SK-N-SH treated with all-trans-retinoic acid at 6 μM for 48 hours (cell line): ENCODE data around the gene MYCN.
"Not testable (repeated sequence)": the region's sequence is repeated elsewhere in the genome, so short reads cannot be mapped to it uniquely, and the experiment has no call there.

Experiments used
- ATAC-seq: fragments of 200-7000 bp; cut with Tn5 transposase; 3 replicates; pipeline ENCODE4 v1.9.1; 2020; ENCODE audit warnings: mild to moderate bottlenecking, moderate library complexity
- ARNTL ChIP-seq: fragments of 450-650 bp; formaldehyde crosslinking; IDR thresholded peaks from 2 replicates; pipeline ENCODE4 v1.5.0; 2020; ENCODE audit warnings: low read depth, mild to moderate bottlenecking, moderate library complexity, borderline replicate concordance
- BACH2 ChIP-seq: fragments of 250-450 bp; sonication (Bioruptor Pico); IDR thresholded peaks from 2 replicates; pipeline ENCODE4 v1.9.0; 2021; ENCODE audit warnings: mild to moderate bottlenecking, borderline replicate concordance
- CSDC2 ChIP-seq: fragments of 250-450 bp; sonication (Bioruptor Pico); IDR thresholded peaks from 2 replicates; pipeline ENCODE4 v1.5.0; 2020; ENCODE audit warnings: mild to moderate bottlenecking, moderate library complexity
- ESRRG ChIP-seq: fragments of 250-450 bp; sonication (Bioruptor Pico); IDR thresholded peaks from 2 replicates; pipeline ENCODE4 v1.6.1; 2021; ENCODE audit warnings: mild to moderate bottlenecking
- GLIS3 ChIP-seq: fragments of 250-450 bp; sonication (Bioruptor Pico); IDR thresholded peaks from 2 replicates; pipeline ENCODE4 v1.5.0; 2020; ENCODE audit warnings: mild to moderate bottlenecking, moderate library complexity
- ISL1 ChIP-seq: fragments of 250-450 bp; sonication (Bioruptor Pico); IDR thresholded peaks from 2 replicates; pipeline ENCODE4 v2.1.2; 2022; ENCODE audit warnings: mild to moderate bottlenecking, moderate library complexity
- PPARA ChIP-seq: fragments of 250-450 bp; sonication (Bioruptor Pico); IDR thresholded peaks from 2 replicates; pipeline ENCODE4 v1.5.0; 2020; ENCODE audit warnings: mild to moderate bottlenecking, borderline replicate concordance
- RARB ChIP-seq: fragments of 250-450 bp; sonication (Bioruptor Pico); IDR thresholded peaks from 2 replicates; pipeline ENCODE4 v1.8.0; 2021; ENCODE audit warnings: mild to moderate bottlenecking, moderate library complexity
- SNAI2 ChIP-seq: fragments of 250-450 bp; sonication (Bioruptor Pico); IDR thresholded peaks from 2 replicates; pipeline ENCODE4 v1.5.0; 2020; ENCODE audit warnings: mild to moderate bottlenecking, moderate library complexity
- TOX ChIP-seq: fragments of 250-450 bp; sonication (Bioruptor Pico); IDR thresholded peaks from 2 replicates; pipeline ENCODE4 v1.8.0; 2021; ENCODE audit warnings: mild to moderate bottlenecking, moderate library complexity, borderline replicate concordance
- ZC3H10 ChIP-seq: fragments of 250-450 bp; sonication (Bioruptor Pico); IDR thresholded peaks from 2 replicates; pipeline ENCODE4 v1.5.1; 2021; ENCODE audit warnings: mild to moderate bottlenecking, moderate library complexity
- ZFP3 ChIP-seq: fragments of 250-450 bp; sonication (Bioruptor Pico); IDR thresholded peaks from 2 replicates; pipeline ENCODE4 v1.5.0; 2020; ENCODE audit warnings: mild to moderate bottlenecking, moderate library complexity
- ZFP30 ChIP-seq: fragments of 450-650 bp; formaldehyde crosslinking; IDR thresholded peaks from 2 replicates; pipeline ENCODE4 v1.5.0; 2022; ENCODE audit warnings: mild to moderate bottlenecking, moderate library complexity
- ZNF565 ChIP-seq: fragments of 450-650 bp; formaldehyde crosslinking; conservative IDR thresholded peaks from 2 replicates; pipeline ENCODE4 v1.5.0; 2020; ENCODE audit warnings: low read depth, mild to moderate bottlenecking, moderate library complexity
- ZNF70 ChIP-seq: fragments of 450-650 bp; formaldehyde crosslinking; IDR thresholded peaks from 2 replicates; pipeline ENCODE4 v1.5.0; 2020; ENCODE audit warnings: mild to moderate bottlenecking, moderate library complexity
- ZNF8 ChIP-seq: fragments of 450-650 bp; formaldehyde crosslinking; IDR thresholded peaks from 2 replicates; pipeline ENCODE4 v1.5.0; 2020; ENCODE audit warnings: mild to moderate bottlenecking, moderate library complexity
- TF ChIP-seq, protein P1 (sequence below): fragments of 250-450 bp; sonication (Bioruptor Pico); IDR thresholded peaks from 2 replicates; pipeline ENCODE4 v1.5.1; 2020; ENCODE audit warnings: low read depth, mild to moderate bottlenecking, moderate library complexity
- TF ChIP-seq, protein P2 (sequence below): fragments of 250-450 bp; sonication (Bioruptor Pico); IDR thresholded peaks from 2 replicates; pipeline ENCODE4 v1.8.0; 2021; ENCODE audit warnings: low read depth, mild to moderate bottlenecking, moderate library complexity, borderline replicate concordance
- TF ChIP-seq, protein P3 (sequence below): fragments of 250-450 bp; sonication (Bioruptor Pico); IDR thresholded peaks from 2 replicates; pipeline ENCODE4 v1.5.1; 2021; ENCODE audit warnings: mild to moderate bottlenecking, moderate library complexity
- TF ChIP-seq, protein P4 (sequence below): fragments of 250-450 bp; sonication (Bioruptor Pico); IDR thresholded peaks from 2 replicates; pipeline ENCODE4 v1.8.0; 2020; ENCODE audit warnings: mild to moderate bottlenecking, moderate library complexity, borderline replicate concordance

Gene MYCN

DNA sequence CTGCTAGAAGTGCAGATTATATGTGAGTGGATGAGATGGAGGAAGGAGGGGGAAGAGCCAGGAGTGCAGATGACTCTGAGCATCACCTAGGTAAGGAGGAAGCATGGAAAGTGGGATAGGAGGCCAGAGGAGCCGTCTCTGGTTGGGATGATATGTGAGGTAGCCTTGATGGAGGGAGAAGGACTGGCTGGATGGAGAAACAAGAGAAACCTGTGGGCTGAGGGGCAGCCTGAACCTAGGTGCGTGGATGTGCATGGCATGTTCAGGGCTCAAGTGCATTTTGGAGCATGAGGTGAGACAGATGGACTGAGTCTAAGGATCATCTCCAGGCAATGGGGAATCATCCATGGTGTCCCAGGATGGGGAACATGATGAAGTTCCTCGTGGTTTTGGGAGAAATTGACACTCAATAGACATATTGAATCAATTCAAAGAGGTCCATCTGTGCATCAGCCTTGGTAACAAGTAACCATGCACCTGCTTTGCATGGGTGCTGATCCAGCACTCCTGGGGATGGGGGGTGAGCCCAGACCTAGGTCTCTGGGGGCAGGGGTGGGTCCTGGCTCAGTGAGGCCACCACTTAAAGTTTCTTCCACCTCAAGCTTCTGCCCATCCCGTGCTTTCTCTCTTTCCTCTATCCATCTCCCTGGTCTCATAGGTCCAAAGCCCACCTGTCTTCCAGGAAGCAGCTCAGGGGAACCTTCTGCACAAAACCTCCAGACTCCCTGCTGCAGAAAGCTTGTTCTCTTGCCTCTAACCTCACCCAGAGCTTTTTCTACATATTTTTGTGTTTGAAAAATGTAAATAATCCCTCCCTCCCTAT, 19.2 kb downstream of the MYCN start:
- ATAC-seq: no peak
- TF ChIP-seq, protein P1, sequence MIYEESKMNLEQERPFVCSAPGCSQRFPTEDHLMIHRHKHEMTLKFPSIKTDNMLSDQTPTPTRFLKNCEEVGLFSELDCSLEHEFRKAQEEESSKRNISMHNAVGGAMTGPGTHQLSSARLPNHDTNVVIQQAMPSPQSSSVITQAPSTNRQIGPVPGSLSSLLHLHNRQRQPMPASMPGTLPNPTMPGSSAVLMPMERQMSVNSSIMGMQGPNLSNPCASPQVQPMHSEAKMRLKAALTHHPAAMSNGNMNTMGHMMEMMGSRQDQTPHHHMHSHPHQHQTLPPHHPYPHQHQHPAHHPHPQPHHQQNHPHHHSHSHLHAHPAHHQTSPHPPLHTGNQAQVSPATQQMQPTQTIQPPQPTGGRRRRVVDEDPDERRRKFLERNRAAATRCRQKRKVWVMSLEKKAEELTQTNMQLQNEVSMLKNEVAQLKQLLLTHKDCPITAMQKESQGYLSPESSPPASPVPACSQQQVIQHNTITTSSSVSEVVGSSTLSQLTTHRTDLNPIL: no peak
- no peak for TF ChIP-seq ESRRG (CRISPR knock-in tag)
- TF ChIP-seq ZC3H10 (CRISPR knock-in tag): no peak
- TF ChIP-seq, protein P2, sequence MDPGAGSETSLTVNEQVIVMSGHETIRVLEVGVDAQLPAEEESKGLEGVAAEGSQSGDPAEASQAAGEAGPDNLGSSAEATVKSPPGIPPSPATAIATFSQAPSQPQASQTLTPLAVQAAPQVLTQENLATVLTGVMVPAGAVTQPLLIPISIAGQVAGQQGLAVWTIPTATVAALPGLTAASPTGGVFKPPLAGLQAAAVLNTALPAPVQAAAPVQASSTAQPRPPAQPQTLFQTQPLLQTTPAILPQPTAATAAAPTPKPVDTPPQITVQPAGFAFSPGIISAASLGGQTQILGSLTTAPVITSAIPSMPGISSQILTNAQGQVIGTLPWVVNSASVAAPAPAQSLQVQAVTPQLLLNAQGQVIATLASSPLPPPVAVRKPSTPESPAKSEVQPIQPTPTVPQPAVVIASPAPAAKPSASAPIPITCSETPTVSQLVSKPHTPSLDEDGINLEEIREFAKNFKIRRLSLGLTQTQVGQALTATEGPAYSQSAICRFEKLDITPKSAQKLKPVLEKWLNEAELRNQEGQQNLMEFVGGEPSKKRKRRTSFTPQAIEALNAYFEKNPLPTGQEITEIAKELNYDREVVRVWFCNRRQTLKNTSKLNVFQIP (CRISPR knock-in tag): no peak
- TF ChIP-seq ZNF565 (CRISPR knock-in tag): no peak
- TF ChIP-seq RARB (CRISPR knock-in tag): no peak
- TF ChIP-seq BACH2 (CRISPR knock-in tag): no peak
- TF ChIP-seq, protein P3, sequence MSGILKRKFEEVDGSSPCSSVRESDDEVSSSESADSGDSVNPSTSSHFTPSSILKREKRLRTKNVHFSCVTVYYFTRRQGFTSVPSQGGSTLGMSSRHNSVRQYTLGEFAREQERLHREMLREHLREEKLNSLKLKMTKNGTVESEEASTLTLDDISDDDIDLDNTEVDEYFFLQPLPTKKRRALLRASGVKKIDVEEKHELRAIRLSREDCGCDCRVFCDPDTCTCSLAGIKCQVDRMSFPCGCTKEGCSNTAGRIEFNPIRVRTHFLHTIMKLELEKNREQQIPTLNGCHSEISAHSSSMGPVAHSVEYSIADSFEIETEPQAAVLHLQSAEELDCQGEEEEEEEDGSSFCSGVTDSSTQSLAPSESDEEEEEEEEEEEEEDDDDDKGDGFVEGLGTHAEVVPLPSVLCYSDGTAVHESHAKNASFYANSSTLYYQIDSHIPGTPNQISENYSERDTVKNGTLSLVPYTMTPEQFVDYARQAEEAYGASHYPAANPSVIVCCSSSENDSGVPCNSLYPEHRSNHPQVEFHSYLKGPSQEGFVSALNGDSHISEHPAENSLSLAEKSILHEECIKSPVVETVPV (CRISPR knock-in tag): no peak
- TF ChIP-seq ZNF70 (CRISPR knock-in tag): no peak
- no peak for TF ChIP-seq ISL1 (CRISPR knock-in tag)
- TF ChIP-seq GLIS3 (CRISPR knock-in tag): no peak
- TF ChIP-seq PPARA: no peak
- TF ChIP-seq ARNTL (CRISPR knock-in tag): no peak
- TF ChIP-seq TOX: no peak
- no peak for TF ChIP-seq CSDC2 (CRISPR knock-in tag)
- no peak for TF ChIP-seq SNAI2 (CRISPR knock-in tag)
- no peak for TF ChIP-seq ZFP3 (CRISPR knock-in tag)
- TF ChIP-seq, all 23 proteins: peak for 0

DNA sequence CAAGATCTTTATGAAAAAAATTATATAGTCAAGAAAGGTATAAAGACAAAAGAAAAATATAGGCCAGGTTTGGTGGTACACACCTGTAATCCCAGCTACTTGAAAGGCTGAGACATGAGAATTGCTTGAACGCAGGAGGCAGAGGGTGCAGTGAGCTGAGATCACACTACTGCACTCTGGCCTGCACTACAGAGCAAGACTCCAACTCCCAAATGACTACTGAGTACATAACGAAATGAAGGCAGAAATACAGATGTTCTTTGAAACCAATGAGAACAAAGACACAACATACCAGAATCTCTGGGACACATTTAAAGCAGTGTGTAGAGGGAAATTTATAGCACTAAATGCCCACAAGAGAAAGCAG, 19.8 kb downstream of the MYCN start:
- ATAC-seq: not testable (repeated sequence)

DNA sequence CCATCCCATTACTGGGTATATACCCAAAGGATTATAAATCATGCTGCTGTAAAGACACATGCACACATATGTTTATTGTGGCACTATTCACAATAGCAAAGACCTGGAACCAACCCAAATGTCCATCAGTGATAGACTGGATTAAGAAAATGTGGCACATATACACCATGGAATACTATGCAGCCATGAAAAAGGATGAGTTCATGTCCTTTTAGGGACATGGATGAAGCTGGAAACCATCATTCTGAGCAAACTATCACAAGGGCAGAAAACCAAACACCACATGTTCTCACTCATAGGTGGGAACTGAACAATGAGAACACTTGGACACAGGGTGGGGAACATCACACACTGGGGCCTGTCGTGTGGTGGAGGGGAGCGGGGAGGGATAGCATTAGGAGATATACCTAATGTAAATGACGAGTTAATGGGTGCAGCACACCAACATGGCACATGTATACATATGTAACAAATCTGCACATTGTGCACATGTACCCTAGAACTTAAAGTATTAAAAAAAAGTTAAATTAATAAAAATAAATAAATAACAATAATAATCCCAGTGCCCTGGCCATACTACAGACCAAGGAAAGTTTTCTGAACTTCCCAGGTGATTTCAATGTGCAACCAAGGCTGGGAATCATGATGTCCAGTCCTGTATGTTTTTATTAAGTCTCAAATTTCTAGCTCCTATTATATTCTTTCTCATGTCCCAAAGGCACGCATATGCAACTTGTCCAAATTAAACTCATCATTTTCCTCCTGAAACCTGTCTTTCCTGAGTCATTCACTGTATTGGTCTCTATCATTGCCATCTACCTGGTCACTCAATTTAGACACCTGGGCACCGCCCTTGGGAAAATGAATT, 23.0 kb downstream of the MYCN start:
- ATAC-seq: not testable (repeated sequence)

DNA sequence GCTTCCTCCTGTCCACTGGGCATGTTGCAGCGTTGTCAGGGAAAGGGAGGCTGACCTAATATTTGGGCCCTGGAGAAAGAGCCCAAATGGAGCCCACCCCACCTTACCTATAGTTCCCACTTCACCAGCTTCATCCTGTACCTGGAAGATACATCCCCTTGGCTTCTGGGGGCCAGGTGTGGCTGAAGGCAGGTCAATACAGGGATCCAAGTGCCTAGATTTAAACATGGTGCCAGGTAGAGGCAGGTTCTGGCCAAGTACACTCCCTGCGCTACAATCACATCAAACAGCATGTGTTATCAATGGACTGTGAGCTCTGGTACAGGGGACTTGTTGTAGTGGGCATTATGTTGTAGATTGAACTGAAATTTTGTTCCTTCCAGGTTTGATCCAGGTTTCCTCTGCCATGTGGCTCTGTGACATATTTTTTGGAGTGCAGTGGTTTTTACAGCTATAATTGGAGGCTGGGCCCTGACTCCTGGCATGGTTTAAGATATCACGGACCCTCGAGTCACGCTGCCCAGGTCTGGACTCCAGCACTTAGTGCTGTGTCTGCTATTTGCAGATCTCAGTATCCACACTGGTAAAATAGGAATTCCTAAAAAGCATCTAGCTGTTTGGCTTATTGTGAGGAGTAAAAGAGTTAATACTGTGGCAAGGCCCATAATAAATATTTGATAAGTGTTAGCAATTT, 23.8 kb downstream of the MYCN start:
- ATAC-seq: no peak
- TF ChIP-seq, protein P1: no peak
- TF ChIP-seq ZFP30 (no peak), CSDC2 (CRISPR knock-in tag) (no peak)

DNA sequence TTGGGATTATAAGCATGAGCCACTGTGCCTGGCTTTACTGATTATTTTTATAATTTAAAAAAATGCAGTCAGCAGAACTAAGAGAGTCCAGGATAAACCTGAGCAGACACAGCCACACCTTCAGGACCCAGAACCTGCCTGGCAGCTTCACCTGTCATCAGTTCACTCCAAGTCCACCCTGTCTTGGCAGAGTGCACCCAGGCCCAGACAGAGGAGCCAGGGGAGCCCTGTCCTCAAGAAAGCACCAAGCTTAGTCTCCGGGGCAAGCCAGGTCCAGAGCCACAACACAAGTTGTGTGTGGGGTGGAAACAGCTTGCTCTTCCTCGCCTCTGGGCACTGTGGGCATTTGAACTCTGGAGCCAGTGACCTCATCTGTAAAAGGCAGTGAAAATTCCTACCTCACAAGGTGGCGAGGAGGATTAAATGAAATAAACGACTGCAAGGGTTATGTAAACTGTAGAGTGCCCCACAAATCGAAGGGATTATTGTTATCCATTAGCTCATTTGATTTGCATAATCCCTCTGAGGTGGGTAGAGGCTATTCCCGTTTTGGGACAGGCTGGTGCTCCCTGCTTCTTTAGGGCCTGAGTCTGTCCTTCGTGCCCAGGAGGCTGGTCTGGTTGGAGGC, 24.7 kb downstream of the MYCN start:
- no peak for ATAC-seq
- TF ChIP-seq, protein P4, sequence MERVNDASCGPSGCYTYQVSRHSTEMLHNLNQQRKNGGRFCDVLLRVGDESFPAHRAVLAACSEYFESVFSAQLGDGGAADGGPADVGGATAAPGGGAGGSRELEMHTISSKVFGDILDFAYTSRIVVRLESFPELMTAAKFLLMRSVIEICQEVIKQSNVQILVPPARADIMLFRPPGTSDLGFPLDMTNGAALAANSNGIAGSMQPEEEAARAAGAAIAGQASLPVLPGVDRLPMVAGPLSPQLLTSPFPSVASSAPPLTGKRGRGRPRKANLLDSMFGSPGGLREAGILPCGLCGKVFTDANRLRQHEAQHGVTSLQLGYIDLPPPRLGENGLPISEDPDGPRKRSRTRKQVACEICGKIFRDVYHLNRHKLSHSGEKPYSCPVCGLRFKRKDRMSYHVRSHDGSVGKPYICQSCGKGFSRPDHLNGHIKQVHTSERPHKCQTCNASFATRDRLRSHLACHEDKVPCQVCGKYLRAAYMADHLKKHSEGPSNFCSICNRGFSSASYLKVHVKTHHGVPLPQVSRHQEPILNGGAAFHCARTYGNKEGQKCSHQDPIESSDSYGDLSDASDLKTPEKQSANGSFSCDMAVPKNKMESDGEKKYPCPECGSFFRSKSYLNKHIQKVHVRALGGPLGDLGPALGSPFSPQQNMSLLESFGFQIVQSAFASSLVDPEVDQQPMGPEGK (CRISPR knock-in tag): no peak
- TF ChIP-seq ZNF8 (CRISPR knock-in tag) (no peak), GLIS3 (CRISPR knock-in tag) (no peak)
